GM18951 (cell line): ENCODE data around the gene ITCH.

Source experiments
- POLR2A ChIP-seq: IDR thresholded peaks from 4 replicates; pipeline ENCODE4 v1.6.1; 2011; ENCODE audit warnings: mild to moderate bottlenecking; ENCODE audit not compliant: insufficient read length, insufficient read depth; ENCODE audit errors: extremely low read depth
- in situ Hi-C: fragments of 300-500 bp; cut with MboI; formaldehyde crosslinking; loops from one replicate; pipeline ENCODE4 v1.12.0; 2022; ENCODE audit warnings: low sequenced_read_pairs, mixed read lengths, inconsistent platforms; ENCODE audit not compliant: unreplicated experiment

Gene ITCH

GRCh38 chr20:34558320-34559218 is 195.5 kb downstream of the ITCH start, which contains the start of gene MAP1LC3A:
TSS of gene MAP1LC3A (plus strand) at chr20:34558718. CDS start at chr20:34558869, 151 bp downstream.
- peak; percentile 33 for TF ChIP-seq POLR2A
- in situ Hi-C loops: no loop called here

- in situ Hi-C loops: no loop called here
- TF ChIP-seq POLR2A: no peak
Observed at GRCh38 chr20:34559311-34560140, 196.5 kb downstream of the ITCH start.

GRCh38 chr20:34560141-34560523 is 197.1 kb downstream of the ITCH start:
- TF ChIP-seq POLR2A: no peak
- in situ Hi-C loops: no loop called here

- in situ Hi-C loops: no loop called here
- no peak for TF ChIP-seq POLR2A
Observed at GRCh38 chr20:34560614-34561013, 197.5 kb downstream of the ITCH start.
